H1 (cell line): ENCODE measurements around the gene SSB.

ENCODE experiments used
- FOSL1 ChIP-seq: IDR thresholded peaks from 2 replicates; pipeline ENCODE4 v1.6.1; 2011; ENCODE audit warnings: mild to moderate bottlenecking, low read depth, low read length, moderate library complexity; ENCODE audit not compliant: insufficient read depth
- JUND ChIP-seq: IDR thresholded peaks from 2 replicates; pipeline ENCODE4 v1.6.1; 2011; ENCODE audit warnings: mild to moderate bottlenecking, improper control_type of control experiment, low read length
- KDM1A ChIP-seq: fragments of 200-600, 300-600 bp; sonication (generic); IDR thresholded peaks from 2 replicates; pipeline ENCODE4 v1.7.1; 2016; ENCODE audit warnings: mild to moderate bottlenecking, low read length, borderline replicate concordance
- KDM5A ChIP-seq: fragments of 200-600 bp; IDR thresholded peaks from 2 replicates; pipeline ENCODE4 v1.7.1; 2012; ENCODE audit warnings: mild to moderate bottlenecking, low read length, inconsistent platforms, mixed read lengths
- NRF1 ChIP-seq: IDR thresholded peaks from 2 replicates; pipeline ENCODE4 v1.6.1; 2011; ENCODE audit warnings: mild to moderate bottlenecking, low read depth, low read length, improper control_type of control experiment
- POLR2AphosphoS5 ChIP-seq: IDR thresholded peaks from 2 replicates; pipeline ENCODE4 v1.6.1; 2011; ENCODE audit warnings: low read depth, low read length
- SUZ12 ChIP-seq: fragments of 200-600 bp; sonication (generic); IDR thresholded peaks from 2 replicates; pipeline ENCODE4 v1.6.1; 2012; ENCODE audit warnings: mild to moderate bottlenecking, inconsistent platforms, low read length, moderate library complexity, mixed read lengths
- YY1 ChIP-seq: IDR thresholded peaks from 2 replicates; pipeline ENCODE4 v1.6.1; 2011; ENCODE audit warnings: low read depth, mild to moderate bottlenecking, low read length
- TF ChIP-seq, protein P1 (sequence below): IDR thresholded peaks from 2 replicates; pipeline ENCODE4 v1.6.1; 2011; ENCODE audit warnings: low read length, improper control_type of control experiment
- TF ChIP-seq, protein P2 (sequence below), 3 experiments: IDR thresholded peaks; 1 replicate in 2 of 3; 2 replicates in 1 of 3; pipeline versions ENCODE4 v1.5.1 to v1.6.1; 2011; ENCODE audit warnings: low read length in 3 of 3, mild to moderate bottlenecking in 3 of 3, inconsistent platforms in 2 of 3, low read depth in 1 of 3, moderate library complexity in 1 of 3; ENCODE audit not compliant: insufficient read depth in 1 of 3; ENCODE audit errors: control extremely low read depth in 1 of 3
- TF ChIP-seq, protein P3 (sequence below): IDR thresholded peaks from 2 replicates; pipeline ENCODE4 v1.6.1; 2011; ENCODE audit warnings: low read depth, mild to moderate bottlenecking, low read length; ENCODE audit not compliant: insufficient read depth

DNA sequence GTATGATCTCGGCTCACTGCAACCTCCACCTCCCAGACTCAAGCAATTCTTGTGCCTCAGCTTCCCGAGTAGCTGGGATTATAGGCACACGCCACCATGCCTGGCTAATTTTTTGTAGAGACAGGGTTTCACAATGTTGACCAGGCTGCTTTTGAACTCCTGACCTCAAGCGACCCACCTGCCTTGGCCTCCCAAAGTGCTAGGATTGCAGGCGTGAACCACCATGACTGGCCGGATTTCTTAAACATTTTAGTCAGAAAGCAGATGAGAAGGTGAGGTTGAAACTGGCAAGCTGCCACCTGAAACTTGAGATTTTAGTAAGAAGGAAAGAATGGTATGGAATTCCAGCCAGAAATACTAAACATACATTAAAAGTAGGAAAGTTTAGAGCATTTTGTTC is 33.1 kb upstream of the SSB start:
- TF ChIP-seq, protein P1, sequence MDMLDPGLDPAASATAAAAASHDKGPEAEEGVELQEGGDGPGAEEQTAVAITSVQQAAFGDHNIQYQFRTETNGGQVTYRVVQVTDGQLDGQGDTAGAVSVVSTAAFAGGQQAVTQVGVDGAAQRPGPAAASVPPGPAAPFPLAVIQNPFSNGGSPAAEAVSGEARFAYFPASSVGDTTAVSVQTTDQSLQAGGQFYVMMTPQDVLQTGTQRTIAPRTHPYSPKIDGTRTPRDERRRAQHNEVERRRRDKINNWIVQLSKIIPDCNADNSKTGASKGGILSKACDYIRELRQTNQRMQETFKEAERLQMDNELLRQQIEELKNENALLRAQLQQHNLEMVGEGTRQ = no peak
- TF ChIP-seq, protein P2, sequence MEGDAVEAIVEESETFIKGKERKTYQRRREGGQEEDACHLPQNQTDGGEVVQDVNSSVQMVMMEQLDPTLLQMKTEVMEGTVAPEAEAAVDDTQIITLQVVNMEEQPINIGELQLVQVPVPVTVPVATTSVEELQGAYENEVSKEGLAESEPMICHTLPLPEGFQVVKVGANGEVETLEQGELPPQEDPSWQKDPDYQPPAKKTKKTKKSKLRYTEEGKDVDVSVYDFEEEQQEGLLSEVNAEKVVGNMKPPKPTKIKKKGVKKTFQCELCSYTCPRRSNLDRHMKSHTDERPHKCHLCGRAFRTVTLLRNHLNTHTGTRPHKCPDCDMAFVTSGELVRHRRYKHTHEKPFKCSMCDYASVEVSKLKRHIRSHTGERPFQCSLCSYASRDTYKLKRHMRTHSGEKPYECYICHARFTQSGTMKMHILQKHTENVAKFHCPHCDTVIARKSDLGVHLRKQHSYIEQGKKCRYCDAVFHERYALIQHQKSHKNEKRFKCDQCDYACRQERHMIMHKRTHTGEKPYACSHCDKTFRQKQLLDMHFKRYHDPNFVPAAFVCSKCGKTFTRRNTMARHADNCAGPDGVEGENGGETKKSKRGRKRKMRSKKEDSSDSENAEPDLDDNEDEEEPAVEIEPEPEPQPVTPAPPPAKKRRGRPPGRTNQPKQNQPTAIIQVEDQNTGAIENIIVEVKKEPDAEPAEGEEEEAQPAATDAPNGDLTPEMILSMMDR (IDR thresholded peaks at IDR 0.05; ENCODE audit: control extremely low read depth in 1 of 3, insufficient read depth in 1 of 3, low read depth in 1 of 3, low read length in 3 of 3) = no peak
- TF ChIP-seq POLR2AphosphoS5 (no peak), KDM1A (no peak), FOSL1 (no peak), KDM5A (no peak), SUZ12 (no peak), JUND (no peak), NRF1 (no peak), YY1 (no peak)
- TF ChIP-seq, protein P3, sequence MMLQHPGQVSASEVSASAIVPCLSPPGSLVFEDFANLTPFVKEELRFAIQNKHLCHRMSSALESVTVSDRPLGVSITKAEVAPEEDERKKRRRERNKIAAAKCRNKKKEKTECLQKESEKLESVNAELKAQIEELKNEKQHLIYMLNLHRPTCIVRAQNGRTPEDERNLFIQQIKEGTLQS = no peak
